Stimulated activated CD4-positive, alpha-beta T cell treated with anti-CD3 and anti-CD28 coated beads, Interleukin-2, amount 100 ng/mL, for 4 hours (primary cell): ENCODE measurements around the gene DACH2.

Experiments used
- DNase-seq: peaks from one replicate; pipeline ENCODE4 v3.0.0-alpha.2; 2020; ENCODE audit warnings: low read depth

Gene DACH2

DNA sequence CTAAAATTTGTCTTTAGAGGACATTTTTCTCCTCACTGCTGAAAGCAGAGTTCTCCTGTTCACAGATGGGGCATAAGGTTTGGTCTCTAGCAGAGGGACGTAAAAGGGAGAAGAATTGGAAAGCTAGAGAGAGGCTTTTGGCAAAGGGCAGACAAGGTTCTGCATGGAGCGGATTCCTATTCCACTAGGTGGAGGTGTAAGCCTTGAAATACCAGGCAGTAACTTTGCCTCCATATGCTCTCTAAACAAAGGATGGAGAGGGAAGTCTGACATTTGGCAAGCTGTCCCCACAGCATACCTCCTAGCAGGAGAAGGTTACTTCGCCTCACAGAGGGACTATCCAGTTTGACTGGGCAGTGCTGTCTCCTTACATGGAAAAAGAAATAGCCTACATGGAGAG is 174.7 kb downstream of the DACH2 start:
- no peak for DNase-seq

DNA sequence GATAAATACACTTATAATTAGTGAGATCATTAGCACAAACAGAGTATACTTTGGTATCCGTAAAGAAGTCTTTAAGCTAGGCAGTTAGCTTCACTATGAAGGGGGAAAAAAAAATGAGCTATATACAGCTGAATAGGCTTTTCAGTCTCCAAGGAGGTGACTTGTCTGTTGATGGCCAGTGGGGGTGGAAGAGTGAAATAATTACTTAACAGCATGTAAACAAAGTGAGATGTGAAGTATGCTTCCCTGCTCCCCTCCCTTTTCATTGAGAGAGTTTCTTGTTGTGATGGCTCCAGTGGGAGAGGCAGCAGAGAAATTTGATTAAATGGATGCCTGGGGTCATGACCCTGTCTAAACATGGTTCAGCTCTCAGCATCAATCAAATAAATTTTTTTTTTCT is 180.9 kb downstream of the DACH2 start:
- no peak for DNase-seq

DNA sequence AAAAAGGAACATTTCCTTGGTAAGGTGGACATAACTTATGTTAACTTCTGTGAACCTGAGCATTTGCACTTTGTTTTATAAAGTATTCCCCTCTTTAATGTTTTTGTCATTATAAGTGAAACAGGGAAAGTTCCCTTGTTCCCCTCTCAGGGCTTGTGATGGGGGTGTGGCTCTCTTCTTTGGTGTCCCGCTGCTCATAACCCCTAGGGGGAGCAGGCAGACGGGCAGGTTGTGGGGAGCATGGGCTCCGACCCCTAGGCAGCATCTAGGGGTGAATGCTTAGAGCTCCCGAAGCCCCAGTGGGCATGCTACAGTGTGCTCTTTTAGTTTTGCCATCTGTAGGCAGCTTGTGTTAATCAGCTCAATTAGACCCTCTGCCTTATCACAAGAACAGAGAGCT is 200.4 kb downstream of the DACH2 start:
- DNase-seq = no peak

DNA sequence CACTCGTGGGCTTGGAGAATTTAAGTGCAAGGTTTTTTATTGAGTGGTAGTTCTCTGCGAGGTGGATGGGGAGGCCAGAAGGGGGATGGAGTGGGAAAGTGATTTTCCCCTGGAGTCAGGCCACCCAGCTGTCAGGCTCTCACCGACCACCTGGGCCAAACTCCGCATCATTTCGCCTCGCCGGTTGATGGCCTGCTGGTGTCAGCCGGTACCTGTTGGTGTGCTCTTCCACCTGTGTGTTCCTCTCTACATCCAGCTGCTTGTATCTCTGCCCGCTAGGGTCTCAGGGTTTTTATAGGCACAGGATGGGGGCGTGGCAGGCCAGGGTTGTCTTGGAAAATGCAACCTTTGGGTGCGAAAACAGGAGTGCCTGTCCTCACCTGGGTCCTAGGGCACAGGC is 200.9 kb downstream of the DACH2 start:
- DNase-seq = no peak

DNA sequence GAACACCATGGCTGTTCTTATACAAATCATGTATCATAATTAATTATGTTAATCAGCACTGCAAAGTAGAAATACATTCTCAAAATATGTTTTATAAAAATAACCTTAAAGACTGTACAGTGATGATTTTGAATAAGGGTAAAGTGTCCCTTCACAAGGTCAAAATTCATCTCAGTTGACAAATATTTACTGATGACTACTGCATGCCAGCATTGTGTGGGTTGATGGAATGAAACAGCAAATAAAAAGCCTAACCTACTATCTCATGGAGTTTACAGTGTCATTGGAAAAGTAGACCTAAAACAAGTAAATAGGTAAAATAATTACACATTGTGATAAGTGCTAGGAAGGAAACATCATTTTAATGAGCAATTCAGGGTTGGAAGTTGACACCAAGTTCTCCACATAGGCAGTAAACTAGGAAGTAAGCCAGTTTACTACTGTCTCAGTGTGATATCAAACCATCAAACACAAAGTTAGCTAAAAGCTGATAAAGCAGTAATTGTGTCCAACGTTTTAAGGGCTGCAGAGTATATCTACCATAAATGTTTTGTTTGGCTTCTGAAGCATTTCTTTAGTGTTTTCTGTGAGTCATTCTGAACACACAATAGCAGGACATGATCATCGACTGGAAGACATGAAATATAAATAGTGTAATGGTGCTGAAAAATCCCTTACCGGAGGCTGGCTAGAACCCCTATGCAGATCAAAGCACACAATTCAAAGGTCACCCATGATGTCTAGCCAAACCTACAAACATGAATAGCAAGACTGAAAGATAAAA is 221.8 kb downstream of the DACH2 start:
- DNase-seq = no peak

DNA sequence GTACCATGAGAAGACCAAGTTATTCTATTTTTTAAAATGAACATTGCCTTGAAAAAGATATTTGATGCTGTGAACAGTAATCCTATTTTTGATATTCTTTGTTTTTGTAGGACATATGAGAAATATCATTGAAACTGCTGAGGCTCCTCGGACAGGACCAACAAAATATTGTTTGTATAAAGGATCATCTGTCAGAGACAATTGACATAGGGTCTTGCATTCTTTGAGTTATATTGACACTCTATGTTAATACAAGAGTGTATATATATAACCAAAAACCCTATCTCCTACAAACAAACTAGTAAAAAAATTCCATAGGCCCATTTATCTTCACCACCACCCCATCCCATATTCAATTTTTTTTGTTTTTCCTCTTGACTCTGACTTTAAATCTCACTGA is 222.7 kb downstream of the DACH2 start:
- no peak for DNase-seq

- DNase-seq = no peak
Measured at GRCh38 chrX:86379209-86379608, 231.0 kb downstream of the DACH2 start.

DNA sequence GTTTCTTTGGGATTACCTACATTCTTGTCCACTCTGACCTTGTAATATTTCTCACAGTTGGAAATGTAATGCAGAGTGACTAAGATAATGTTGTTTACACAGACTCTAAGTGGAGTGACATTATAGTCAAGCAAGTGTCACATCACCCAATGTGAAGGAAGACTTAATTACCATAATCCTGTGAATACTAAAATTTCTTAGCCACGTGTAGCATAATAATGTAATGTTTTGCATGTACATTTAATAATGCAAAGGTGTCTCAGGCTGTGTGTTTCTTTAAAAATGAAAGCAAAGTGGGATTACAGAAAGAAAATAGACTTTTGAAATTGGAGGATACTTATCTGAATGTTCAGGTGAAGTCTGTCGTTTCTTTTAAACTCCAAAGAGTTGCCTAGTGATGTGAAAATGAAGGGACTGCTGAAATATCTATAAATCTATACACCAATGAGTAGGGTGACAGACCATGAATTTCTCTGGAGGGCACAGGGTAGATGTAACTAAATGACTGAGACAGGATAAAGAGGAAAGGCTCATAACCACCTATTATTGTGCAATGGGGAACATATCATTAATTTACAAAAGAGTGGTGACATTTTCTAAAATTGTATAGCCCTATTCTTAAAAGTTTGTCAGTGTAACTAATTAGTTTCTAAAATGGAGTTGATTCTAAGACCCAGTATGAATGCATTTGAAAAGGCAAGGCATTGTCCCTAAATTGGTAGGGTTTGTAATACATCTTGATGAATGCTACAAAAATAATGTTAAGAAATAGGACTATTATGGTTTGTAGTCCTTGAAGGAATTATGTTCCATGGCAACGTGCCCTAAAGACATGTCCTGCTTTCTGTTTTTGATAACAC is 235.7 kb downstream of the DACH2 start:
- no peak for DNase-seq

GRCh38 chrX:86407371-86407770 is 259.1 kb downstream of the DACH2 start:
- DNase-seq = no peak

DNA sequence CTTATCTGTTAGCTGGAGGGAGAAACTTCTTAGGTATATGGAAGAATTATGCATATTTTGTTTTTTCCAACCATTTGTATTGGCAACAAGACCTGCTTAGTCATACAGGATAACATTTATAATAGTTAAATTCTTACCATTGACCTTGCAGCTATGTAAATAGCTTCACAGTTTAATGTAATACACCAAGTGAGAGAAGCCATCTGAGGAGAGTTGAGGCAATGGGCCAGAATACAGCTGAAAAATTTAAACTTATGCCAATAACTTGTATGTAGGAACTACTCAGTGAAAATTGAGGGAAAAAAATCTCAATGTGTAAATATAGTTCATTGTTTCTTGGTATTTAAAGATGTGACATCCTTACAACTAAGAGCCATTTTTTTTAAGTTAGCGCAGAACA is 273.5 kb downstream of the DACH2 start:
- DNase-seq = no peak

- DNase-seq = no peak
Measured at GRCh38 chrX:86436116-86436515, 287.9 kb downstream of the DACH2 start.

DNA sequence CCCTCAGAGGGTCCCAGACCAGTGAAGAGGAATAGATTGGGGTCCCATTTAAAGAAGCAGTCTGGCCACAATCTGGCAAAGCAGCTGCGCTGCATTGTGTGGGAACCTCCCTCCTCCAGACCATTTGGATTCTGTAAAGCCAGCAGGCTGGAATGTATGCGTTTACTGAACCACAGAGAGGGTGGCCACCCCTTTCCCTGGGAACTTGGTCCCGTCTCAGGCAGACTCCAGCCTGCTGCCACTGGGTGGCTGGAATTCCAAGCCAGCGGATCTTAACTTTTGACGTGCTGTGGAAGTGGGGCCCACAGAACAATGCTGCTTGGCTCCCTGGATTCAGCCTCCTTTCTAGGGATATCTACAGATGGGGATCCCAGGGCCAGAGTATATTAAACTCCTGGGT is 307.2 kb downstream of the DACH2 start:
- no peak for DNase-seq

DNA sequence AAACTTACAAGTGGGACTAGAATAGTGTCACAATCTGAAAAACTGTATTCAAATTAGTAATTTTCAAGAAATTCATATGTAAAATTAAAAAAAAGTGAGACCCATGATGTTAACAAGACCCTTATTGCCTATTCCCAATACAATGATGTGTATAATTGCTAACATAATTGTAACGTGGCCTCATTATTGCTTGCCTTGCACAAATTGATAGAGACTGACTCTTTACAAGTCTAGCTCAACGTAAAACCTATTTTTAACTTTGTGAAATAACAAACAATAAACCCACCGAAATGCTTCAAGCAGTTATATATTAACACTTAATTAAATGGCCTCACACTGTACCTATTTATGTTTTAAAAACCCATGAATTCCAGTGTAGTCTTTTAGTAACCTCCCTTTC is 312.5 kb downstream of the DACH2 start:
- DNase-seq = no peak

- no peak for DNase-seq
Measured at GRCh38 chrX:86504297-86504696, 356.0 kb downstream of the DACH2 start.

GRCh38 chrX:86507331-86507730 is 359.1 kb downstream of the DACH2 start:
- DNase-seq = no peak

GRCh38 chrX:86579777-86580176 is 431.5 kb downstream of the DACH2 start:
- no peak for DNase-seq

- DNase-seq = no peak
Measured at GRCh38 chrX:86604607-86605006, 456.4 kb downstream of the DACH2 start.

DNA sequence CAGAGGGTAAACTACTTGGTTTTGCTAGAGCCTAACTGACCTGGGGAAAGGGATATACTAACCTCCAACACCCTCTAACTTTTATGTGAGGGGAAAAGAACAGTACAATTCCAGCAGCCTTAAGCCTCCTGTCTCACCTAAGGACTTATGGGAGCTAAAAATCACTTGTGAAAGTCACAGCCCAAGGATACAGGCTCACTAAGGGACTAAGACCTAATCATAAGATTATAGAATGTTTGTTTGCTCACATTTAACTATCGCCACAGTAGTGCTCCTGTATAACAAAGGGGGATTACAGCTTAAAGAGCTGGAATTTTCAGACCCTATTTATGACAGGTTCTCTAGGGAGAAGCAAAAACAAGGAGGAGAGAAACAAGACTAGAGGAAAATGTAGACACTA is 548.7 kb downstream of the DACH2 start:
- DNase-seq = no peak

DNA sequence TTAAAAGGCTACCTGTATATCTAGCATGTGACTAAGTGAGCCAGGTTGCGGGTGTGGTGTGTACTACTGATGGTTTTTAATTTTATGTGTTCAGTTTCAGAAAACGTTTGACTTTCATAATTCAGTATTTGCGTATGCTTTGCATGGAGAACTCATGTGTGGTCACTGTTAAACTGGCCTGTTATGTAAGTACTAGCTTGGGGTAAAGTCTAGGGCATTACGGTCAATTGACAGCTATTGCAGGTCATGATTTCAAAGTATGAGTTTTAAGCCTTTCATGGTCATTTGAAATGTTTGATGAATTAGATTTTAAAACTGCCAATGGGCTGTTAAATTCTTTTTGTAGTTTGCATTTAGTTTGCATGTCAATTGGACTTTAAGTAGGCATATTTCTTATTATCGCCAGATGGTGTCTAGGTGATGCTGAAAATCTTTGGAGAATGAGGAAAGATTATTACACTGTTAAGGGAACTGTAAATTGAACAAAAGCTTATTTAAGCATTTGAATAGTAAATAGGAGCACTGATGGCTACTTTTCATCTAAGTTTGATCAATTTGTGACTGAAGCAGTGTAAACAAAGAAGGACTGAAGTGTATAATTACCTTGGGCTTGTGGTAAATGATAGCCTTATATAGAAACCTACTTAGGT is 563.4 kb downstream of the DACH2 start:
- no peak for DNase-seq

GRCh38 chrX:86714441-86714840 is 566.2 kb downstream of the DACH2 start:
- DNase-seq = no peak

DNA sequence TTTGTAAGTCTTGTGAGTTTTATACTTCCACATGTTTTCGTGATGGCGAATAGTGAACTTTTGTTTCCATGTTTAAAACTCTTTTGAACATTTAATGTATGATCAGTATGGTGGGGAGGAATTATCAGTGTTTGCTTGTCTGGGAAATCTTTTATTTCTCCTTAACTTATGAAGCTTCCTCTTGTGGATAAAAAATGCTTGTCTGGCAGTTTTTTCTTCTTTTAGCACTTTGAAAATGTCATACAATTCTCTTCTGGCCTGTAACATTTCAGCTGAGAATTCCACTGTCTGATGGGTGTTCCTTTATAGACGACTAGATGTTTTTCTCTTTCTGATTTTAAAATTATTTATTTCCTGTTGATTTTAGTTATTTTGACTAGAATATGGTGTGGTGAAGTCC is 576.0 kb downstream of the DACH2 start:
- DNase-seq = no peak

DNA sequence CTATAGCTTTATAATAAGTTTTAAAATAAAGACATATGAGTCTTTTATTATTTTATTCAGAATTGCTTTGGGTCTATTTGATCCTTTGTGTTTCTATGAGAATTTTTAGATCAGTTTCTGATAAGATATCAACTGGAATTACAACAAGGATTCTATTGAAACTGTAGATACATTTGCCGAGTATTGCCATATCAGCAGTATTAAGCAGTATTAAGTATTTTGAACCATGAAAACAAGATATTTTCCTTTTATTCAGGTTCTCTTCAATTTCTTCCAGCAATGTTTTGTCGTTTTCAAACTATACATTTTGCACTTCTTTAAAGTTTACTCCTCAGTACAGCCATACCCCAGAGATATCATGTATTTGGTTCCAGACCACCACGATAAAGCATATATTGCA is 598.8 kb downstream of the DACH2 start:
- DNase-seq = no peak

DNA sequence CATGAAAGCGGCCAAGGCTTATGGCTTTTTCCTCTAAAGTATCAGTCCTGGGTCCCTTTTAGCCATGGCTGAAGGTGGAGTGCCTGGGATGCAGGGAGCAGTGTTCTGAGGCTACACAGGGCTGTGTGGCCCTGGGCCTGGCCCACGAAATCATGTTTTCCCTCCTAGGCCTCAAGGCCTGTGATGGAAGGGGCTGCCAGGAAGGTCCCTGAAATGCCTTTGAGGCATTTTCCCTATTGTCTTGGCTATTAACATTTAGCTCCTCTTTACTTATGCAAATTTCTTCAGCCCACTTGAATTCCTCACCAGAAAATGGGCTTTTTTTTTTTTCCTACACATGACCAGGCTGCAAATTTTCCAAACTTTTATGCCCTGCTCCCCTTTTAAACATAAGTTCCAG is 657.0 kb downstream of the DACH2 start:
- DNase-seq = no peak
